GM19395 (cell line): ENCODE data around the gene TTPAL.

Experiments
- ATAC-seq: cut with Tn5 transposase; IDR thresholded peaks from one replicate; pipeline ENCODE4 v1.9.1; 2021; ENCODE audit warnings: mild to moderate bottlenecking, moderate library complexity; ENCODE audit not compliant: unreplicated experiment

TTPAL gene

GRCh38 chr20:44532981-44533331 lies 57.3 kb downstream of the TTPAL start:
- no peak for ATAC-seq

DNA sequence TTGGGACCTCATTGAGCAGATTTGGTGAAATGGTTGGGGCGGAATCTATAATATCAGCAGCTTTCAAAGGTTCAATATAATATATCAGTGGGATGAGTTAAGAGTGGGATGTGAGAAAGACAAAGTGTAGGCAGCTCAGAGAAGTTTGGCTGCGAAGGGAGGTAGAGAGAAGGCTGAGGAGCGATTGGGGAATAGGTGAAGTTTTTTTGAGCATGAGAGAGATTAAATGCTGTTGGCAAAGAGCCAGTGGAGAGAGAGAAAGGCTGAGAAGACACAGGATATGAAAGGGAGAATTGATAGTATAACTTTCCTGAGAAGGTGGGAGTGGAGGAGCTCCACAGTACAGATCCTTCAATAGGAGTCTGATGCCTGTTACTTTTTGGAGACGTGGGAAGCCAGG lies 58.3 kb downstream of the TTPAL start:
- ATAC-seq: no peak

GRCh38 chr20:44536175-44536574 lies 60.5 kb downstream of the TTPAL start:
- ATAC-seq: no peak

GRCh38 chr20:44537993-44538392 lies 62.3 kb downstream of the TTPAL start:
- no peak for ATAC-seq

GRCh38 chr20:44540834-44541233 lies 65.2 kb downstream of the TTPAL start:
- no peak for ATAC-seq

DNA sequence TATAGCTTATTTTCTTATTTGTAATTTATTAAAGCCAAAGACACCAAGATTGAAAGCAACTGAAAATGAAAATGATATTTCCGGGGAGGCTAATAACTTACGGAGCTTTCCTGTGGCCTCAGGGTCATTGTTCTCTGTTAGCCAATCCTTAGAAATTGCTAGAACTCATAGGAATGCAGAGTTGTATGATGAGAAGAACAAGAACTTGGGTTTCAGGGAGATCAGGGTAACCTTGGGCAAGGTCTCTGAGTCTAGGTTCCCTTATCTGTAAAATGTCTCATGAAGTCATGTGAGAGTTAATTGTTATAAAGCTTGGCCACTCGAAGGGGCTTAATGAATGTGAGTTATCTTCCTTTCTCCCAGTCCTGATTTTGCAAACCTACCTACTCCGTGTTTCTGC lies 66.3 kb downstream of the TTPAL start:
- no peak for ATAC-seq

DNA sequence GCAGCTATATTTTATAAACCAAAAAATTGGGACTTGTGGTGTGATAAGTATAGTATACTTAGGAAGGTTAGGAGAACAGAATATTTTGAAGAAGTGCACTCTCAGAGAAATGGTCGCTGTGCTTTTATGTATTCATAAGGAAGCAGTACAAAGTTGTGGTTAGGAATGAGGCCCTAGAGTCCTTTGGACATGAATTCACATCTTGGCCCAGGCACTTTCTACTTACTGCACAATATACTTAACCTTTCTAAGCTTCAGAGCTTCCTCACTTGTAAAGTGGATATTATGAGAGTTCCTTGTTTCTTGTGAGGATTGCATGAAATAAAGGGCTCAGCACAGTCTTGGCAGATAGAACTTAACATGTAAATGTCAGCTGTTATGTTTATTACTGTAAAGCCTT lies 67.2 kb downstream of the TTPAL start:
- no peak for ATAC-seq

- ATAC-seq: no peak
Observed at GRCh38 chr20:44543358-44543757, 67.7 kb downstream of the TTPAL start.
